GM23338 (cell line): ENCODE results near the gene ZNF74. TPM values are rescaled to one million over a fixed set of nuclear protein-coding genes. Genes with fewer than 3 reads are reported as not detected.

ENCODE experiments used
- ATAC-seq: fragments of 200-7000 bp; cut with Tn5 transposase; 3 replicates; pipeline ENCODE4 v1.9.1; 2020
- DNase-seq: peaks from one replicate; pipeline ENCODE4 v3.0.0-alpha.2; 2015; ENCODE audit warnings: low spot score
- H2AFZ ChIP-seq: fragments of 200-600 bp; sonication (generic); 2 replicates; pipeline ENCODE4 v1.8.0; 2016; ENCODE audit warnings: antibody characterized with exemption, mild to moderate bottlenecking, moderate library complexity
- H3F3A ChIP-seq: fragments of 200-600 bp; sonication (generic); replicated peaks from 2 replicates; pipeline ENCODE4 v1.8.0; 2017; ENCODE audit warnings: antibody characterized with exemption, mixed run types, low read depth
- H3K27ac ChIP-seq: fragments of 200-600 bp; sonication (generic); 2 replicates; pipeline ENCODE4 v1.6.1; 2016; ENCODE audit warnings: low read depth
- H3K27me3 ChIP-seq: fragments of 200-600 bp; sonication (generic); 2 replicates; pipeline ENCODE4 v1.8.0; 2016; ENCODE audit warnings: mild to moderate bottlenecking, mixed run types, moderate library complexity; ENCODE audit not compliant: insufficient read depth
- H3K36me3 ChIP-seq: fragments of 200-600 bp; sonication (generic); 2 replicates; pipeline ENCODE4 v1.8.0; 2016; ENCODE audit warnings: mild to moderate bottlenecking; ENCODE audit not compliant: insufficient read depth
- H3K4me1 ChIP-seq: fragments of 200-600 bp; sonication (generic); 2 replicates; pipeline ENCODE4 v1.8.0; 2016; ENCODE audit warnings: mild to moderate bottlenecking, moderate library complexity; ENCODE audit not compliant: insufficient read depth
- H3K4me2 ChIP-seq: fragments of 200-600 bp; sonication (generic); 2 replicates; pipeline ENCODE4 v1.7.1; 2017; ENCODE audit warnings: mixed run types
- H3K4me3 ChIP-seq: fragments of 200-600 bp; sonication (generic); 2 replicates; pipeline ENCODE4 v1.6.1; 2016; ENCODE audit warnings: mixed run types
- H3K79me2 ChIP-seq: fragments of 200-600 bp; sonication (generic); replicated peaks from 2 replicates; pipeline ENCODE4 v1.8.0; 2017; ENCODE audit warnings: mild to moderate bottlenecking; ENCODE audit not compliant: insufficient read depth
- H3K9me2 ChIP-seq: fragments of 200-600 bp; sonication (generic); 2 replicates; pipeline ENCODE4 v1.8.0; 2017; ENCODE audit not compliant: insufficient read depth
- H4K20me1 ChIP-seq: fragments of 200-600 bp; sonication (generic); replicated peaks from 2 replicates; pipeline ENCODE4 v1.8.0; 2017; ENCODE audit warnings: mild to moderate bottlenecking; ENCODE audit not compliant: insufficient read depth
- H3K27ac Mint-ChIP-seq: 2 replicates; pipeline ENCODE4 v1.8.0; 2020; ENCODE audit warnings: inconsistent platforms, mild to moderate bottlenecking, moderate library complexity, mixed read lengths
- H3K27me3 Mint-ChIP-seq: 3 replicates; pipeline ENCODE4 v1.8.0; 2022; ENCODE audit warnings: low read depth, mild to moderate bottlenecking, moderate library complexity, mixed read lengths, inconsistent platforms; ENCODE audit not compliant: insufficient read depth, poor library complexity
- H3K36me3 Mint-ChIP-seq: 3 replicates; pipeline ENCODE4 v1.8.0; 2021; ENCODE audit warnings: low read depth, mild to moderate bottlenecking, inconsistent platforms, moderate library complexity, mixed read lengths
- H3K4me1 Mint-ChIP-seq: 3 replicates; pipeline ENCODE4 v1.8.0; 2020; ENCODE audit warnings: mild to moderate bottlenecking, inconsistent platforms, mixed read lengths
- H3K4me3 Mint-ChIP-seq: 3 replicates; pipeline ENCODE4 v1.8.0; 2021; ENCODE audit warnings: moderate library complexity, mild to moderate bottlenecking, inconsistent platforms, mixed read lengths
- H3K9me3 Mint-ChIP-seq: 3 replicates; pipeline ENCODE4 v1.8.0; 2020; ENCODE audit warnings: moderate library complexity, mild to moderate bottlenecking, inconsistent platforms, mixed read lengths
- CREB1 ChIP-seq: fragments of 250-450 bp; sonication (Bioruptor Pico); IDR thresholded peaks from 2 replicates; pipeline ENCODE4 v1.5.0; 2020; ENCODE audit warnings: low read depth, mild to moderate bottlenecking, moderate library complexity
- ETS1 ChIP-seq: IDR thresholded peaks from 2 replicates; pipeline ENCODE4 v1.6.1; 2016; ENCODE audit warnings: antibody characterized with exemption
- EZH2phosphoT487 ChIP-seq: fragments of 200-600 bp; sonication (generic); IDR thresholded peaks from one replicate; pipeline ENCODE4 v1.8.1; 2018; ENCODE audit warnings: antibody characterized with exemption; ENCODE audit not compliant: unreplicated experiment
- NANOG ChIP-seq: IDR thresholded peaks from 2 replicates; pipeline ENCODE4 v1.6.1; 2016; ENCODE audit warnings: antibody characterized with exemption, borderline replicate concordance
- STAT1 ChIP-seq: IDR thresholded peaks from one replicate; pipeline ENCODE4 v1.6.1; 2016; ENCODE audit warnings: antibody characterized with exemption; ENCODE audit not compliant: unreplicated experiment
- ZNF114 ChIP-seq: fragments of 250-450 bp; sonication (Bioruptor Pico); IDR thresholded peaks from 2 replicates; pipeline ENCODE4 v1.5.0; 2020; ENCODE audit warnings: mild to moderate bottlenecking, moderate library complexity
- polyA plus RNA-seq: library from polyadenylated mRNA; unstranded; fragments of >200 nt; fragmentation: Nextera tagmentation; extraction: Ambion mirVana; gene quantifications from 2 replicates; pipeline ENCODE4 v1.2.1, GENCODE V29; 2016
- total RNA-seq: library from RNA; depleted of rRNA; stranded (reverse); fragments of >200 nt; shearing (Covaris generic); gene quantifications from 2 replicates; pipeline ENCODE4 v1.2.3, GENCODE V29; 2014
- TF ChIP-seq, protein P1 (sequence below): fragments of 250-450 bp; sonication (Bioruptor Pico); IDR thresholded peaks from 2 replicates; pipeline ENCODE4 v1.5.0; 2020; ENCODE audit warnings: mild to moderate bottlenecking, moderate library complexity
- TF ChIP-seq, protein P2 (sequence below), 2 experiments: fragments of 200-600 bp in 1 of 2; sonication (generic) in 1 of 2; conservative IDR thresholded peaks; 2 replicates each; pipeline versions ENCODE4 v1.5.1 to v1.6.1; 2016 to 2017; ENCODE audit warnings: antibody characterized with exemption in 2 of 2, low read depth in 2 of 2, mild to moderate bottlenecking in 2 of 2, moderate library complexity in 1 of 2
- TF ChIP-seq, protein P3 (sequence below): IDR thresholded peaks from one replicate; pipeline ENCODE4 v1.6.1; 2018; ENCODE audit warnings: antibody characterized with exemption; ENCODE audit not compliant: unreplicated experiment

Gene ZNF74
- total and polyA plus RNA-seq, 2 experiments from 2014 or later = 16.1 to 94.0 TPM

DNA sequence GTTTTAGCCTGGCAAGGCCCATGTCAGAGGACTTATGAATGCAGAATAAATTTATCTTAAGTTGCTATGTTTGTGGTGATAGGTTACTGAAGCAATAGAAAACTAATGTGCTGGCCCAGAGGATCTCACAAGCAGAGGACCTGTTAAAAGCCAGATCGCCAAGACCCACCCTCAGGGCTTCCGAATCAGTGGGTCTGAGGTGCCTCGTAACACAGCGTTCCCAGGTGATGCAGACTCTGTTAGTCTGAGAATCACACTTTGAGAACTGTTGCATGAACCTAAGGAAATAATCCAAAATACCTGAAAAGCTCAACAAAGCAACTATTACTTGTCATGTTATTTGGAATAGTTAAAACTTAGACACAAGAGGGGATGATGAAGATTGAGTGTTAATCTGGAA, 50.4 kb downstream of the ZNF74 start:
- no peak for TF ChIP-seq STAT1
- TF ChIP-seq NANOG = no peak
- no peak for TF ChIP-seq CREB1 (CRISPR knock-in tag)
- TF ChIP-seq, protein P1, sequence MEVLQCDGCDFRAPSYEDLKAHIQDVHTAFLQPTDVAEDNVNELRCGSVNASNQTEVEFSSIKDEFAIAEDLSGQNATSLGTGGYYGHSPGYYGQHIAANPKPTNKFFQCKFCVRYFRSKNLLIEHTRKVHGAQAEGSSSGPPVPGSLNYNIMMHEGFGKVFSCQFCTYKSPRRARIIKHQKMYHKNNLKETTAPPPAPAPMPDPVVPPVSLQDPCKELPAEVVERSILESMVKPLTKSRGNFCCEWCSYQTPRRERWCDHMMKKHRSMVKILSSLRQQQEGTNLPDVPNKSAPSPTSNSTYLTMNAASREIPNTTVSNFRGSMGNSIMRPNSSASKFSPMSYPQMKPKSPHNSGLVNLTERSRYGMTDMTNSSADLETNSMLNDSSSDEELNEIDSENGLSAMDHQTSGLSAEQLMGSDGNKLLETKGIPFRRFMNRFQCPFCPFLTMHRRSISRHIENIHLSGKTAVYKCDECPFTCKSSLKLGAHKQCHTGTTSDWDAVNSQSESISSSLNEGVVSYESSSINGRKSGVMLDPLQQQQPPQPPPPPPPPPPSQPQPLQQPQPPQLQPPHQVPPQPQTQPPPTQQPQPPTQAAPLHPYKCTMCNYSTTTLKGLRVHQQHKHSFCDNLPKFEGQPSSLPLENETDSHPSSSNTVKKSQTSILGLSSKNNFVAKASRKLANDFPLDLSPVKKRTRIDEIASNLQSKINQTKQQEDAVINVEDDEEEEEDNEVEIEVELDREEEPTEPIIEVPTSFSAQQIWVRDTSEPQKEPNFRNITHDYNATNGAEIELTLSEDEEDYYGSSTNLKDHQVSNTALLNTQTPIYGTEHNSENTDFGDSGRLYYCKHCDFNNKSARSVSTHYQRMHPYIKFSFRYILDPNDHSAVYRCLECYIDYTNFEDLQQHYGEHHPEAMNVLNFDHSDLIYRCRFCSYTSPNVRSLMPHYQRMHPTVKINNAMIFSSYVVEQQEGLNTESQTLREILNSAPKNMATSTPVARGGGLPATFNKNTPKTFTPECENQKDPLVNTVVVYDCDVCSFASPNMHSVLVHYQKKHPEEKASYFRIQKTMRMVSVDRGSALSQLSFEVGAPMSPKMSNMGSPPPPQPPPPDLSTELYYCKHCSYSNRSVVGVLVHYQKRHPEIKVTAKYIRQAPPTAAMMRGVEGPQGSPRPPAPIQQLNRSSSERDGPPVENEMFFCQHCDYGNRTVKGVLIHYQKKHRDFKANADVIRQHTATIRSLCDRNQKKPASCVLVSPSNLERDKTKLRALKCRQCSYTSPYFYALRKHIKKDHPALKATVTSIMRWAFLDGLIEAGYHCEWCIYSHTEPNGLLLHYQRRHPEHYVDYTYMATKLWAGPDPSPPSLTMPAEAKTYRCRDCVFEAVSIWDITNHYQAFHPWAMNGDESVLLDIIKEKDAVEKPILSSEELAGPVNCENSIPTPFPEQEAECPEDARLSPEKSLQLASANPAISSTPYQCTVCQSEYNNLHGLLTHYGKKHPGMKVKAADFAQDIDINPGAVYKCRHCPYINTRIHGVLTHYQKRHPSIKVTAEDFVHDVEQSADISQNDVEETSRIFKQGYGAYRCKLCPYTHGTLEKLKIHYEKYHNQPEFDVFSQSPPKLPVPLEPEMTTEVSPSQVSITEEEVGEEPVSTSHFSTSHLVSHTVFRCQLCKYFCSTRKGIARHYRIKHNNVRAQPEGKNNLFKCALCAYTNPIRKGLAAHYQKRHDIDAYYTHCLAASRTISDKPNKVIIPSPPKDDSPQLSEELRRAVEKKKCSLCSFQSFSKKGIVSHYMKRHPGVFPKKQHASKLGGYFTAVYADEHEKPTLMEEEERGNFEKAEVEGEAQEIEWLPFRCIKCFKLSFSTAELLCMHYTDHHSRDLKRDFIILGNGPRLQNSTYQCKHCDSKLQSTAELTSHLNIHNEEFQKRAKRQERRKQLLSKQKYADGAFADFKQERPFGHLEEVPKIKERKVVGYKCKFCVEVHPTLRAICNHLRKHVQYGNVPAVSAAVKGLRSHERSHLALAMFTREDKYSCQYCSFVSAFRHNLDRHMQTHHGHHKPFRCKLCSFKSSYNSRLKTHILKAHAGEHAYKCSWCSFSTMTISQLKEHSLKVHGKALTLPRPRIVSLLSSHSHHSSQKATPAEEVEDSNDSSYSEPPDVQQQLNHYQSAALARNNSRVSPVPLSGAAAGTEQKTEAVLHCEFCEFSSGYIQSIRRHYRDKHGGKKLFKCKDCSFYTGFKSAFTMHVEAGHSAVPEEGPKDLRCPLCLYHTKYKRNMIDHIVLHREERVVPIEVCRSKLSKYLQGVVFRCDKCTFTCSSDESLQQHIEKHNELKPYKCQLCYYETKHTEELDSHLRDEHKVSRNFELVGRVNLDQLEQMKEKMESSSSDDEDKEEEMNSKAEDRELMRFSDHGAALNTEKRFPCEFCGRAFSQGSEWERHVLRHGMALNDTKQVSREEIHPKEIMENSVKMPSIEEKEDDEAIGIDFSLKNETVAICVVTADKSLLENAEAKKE (CRISPR knock-in tag) = no peak
- TF ChIP-seq ZNF114 = no peak
- no peak for TF ChIP-seq EZH2phosphoT487
- no peaks in the 10 kb centered on the region for H3K9me3 Mint-ChIP-seq

DNA sequence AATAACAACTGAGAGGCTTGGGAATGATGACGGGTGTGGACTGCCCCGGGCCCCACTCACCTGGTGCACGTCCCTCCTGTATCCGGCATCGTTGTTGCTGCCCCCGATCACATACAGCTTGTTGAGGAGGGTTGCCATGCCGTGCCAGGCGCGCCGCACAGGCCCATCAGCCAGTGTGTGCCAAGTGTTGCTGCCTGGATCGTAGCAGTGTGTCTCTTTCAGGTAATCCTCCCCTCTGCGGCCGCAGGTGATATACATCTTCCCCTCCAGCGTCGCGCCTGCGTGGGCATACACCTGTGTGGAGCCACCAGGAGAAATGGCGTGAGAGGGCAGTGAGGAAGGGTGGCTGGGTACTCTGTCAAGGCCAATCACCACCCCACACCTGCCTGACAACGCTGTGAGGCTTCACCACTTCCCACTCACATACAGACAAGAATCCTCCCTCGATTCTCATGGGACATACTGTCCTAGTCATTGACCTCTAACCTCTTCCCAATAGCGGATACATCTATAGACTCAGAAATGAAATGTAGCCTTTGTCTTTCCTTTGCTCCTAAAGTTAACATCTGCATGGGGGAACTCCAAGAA, 52.5 kb downstream of the ZNF74 start:
- Histone ChIP-seq H4K20me1 (no peaks in the 10 kb centered on the region; the same call in 1 of the 2 replicates), H3K9me2 (no peaks in the 10 kb centered on the region), H3K4me3 (no peak overlapping the region), H2AFZ (no peak overlapping the region), H3K79me2 (no peaks in the 10 kb centered on the region), H3K27ac (no peak overlapping the region), H3K36me3 (no peaks in the 10 kb centered on the region), H3K4me2 (no peak overlapping the region), H3K4me1 (no peaks in the 10 kb centered on the region), H3K27me3 (no peaks in the 10 kb centered on the region), H3F3A (no peaks in the 10 kb centered on the region)
- Mint-ChIP-seq H3K4me1 (no peaks in the 10 kb centered on the region), H3K9me3 (no peaks in the 10 kb centered on the region), H3K27ac (no peak overlapping the region), H3K36me3 (no peaks in the 10 kb centered on the region), H3K4me3 (no peak overlapping the region), H3K27me3 (peaks cover 2% of the 10 kb centered on the region)
- ATAC-seq (no peak), DNase-seq (no peak)
- TF ChIP-seq, protein P2, sequence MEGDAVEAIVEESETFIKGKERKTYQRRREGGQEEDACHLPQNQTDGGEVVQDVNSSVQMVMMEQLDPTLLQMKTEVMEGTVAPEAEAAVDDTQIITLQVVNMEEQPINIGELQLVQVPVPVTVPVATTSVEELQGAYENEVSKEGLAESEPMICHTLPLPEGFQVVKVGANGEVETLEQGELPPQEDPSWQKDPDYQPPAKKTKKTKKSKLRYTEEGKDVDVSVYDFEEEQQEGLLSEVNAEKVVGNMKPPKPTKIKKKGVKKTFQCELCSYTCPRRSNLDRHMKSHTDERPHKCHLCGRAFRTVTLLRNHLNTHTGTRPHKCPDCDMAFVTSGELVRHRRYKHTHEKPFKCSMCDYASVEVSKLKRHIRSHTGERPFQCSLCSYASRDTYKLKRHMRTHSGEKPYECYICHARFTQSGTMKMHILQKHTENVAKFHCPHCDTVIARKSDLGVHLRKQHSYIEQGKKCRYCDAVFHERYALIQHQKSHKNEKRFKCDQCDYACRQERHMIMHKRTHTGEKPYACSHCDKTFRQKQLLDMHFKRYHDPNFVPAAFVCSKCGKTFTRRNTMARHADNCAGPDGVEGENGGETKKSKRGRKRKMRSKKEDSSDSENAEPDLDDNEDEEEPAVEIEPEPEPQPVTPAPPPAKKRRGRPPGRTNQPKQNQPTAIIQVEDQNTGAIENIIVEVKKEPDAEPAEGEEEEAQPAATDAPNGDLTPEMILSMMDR (conservative IDR thresholded peaks at IDR 0.05; ENCODE audit: low read depth in 2 of 2) = no peak
- TF ChIP-seq NANOG = no peak
- no peak for TF ChIP-seq STAT1
- TF ChIP-seq ETS1 = no peak
- TF ChIP-seq, protein P3, sequence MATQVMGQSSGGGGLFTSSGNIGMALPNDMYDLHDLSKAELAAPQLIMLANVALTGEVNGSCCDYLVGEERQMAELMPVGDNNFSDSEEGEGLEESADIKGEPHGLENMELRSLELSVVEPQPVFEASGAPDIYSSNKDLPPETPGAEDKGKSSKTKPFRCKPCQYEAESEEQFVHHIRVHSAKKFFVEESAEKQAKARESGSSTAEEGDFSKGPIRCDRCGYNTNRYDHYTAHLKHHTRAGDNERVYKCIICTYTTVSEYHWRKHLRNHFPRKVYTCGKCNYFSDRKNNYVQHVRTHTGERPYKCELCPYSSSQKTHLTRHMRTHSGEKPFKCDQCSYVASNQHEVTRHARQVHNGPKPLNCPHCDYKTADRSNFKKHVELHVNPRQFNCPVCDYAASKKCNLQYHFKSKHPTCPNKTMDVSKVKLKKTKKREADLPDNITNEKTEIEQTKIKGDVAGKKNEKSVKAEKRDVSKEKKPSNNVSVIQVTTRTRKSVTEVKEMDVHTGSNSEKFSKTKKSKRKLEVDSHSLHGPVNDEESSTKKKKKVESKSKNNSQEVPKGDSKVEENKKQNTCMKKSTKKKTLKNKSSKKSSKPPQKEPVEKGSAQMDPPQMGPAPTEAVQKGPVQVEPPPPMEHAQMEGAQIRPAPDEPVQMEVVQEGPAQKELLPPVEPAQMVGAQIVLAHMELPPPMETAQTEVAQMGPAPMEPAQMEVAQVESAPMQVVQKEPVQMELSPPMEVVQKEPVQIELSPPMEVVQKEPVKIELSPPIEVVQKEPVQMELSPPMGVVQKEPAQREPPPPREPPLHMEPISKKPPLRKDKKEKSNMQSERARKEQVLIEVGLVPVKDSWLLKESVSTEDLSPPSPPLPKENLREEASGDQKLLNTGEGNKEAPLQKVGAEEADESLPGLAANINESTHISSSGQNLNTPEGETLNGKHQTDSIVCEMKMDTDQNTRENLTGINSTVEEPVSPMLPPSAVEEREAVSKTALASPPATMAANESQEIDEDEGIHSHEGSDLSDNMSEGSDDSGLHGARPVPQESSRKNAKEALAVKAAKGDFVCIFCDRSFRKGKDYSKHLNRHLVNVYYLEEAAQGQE = no peak
- TF ChIP-seq CREB1 (CRISPR knock-in tag) = no peak

More for the DNA sequence above, 50.4 kb downstream of the ZNF74 start:
- DNase-seq = no peak
- Histone ChIP-seq H4K20me1 (no peaks in the 10 kb centered on the region; the same call in 1 of the 2 replicates), H2AFZ (no peak overlapping the region), H3K27ac (no peak overlapping the region), H3K27me3 (0 out of 2 replicates have a peak, but pooled peaks cover 6% of the 10 kb centered on the region), H3K4me3 (no peak overlapping the region), H3K36me3 (no peaks in the 10 kb centered on the region), H3F3A (no peaks in the 10 kb centered on the region), H3K79me2 (no peaks in the 10 kb centered on the region), H3K4me1 (no peaks in the 10 kb centered on the region), H3K9me2 (no peaks in the 10 kb centered on the region), H3K4me2 (no peak overlapping the region)
- Mint-ChIP-seq H3K4me3 (no peak overlapping the region), H3K4me1 (no peaks in the 10 kb centered on the region), H3K27ac (no peak overlapping the region), H3K36me3 (no peaks in the 10 kb centered on the region), H3K27me3 (no peaks in the 10 kb centered on the region)
- ATAC-seq = no peak
